Smooth muscle cell (in vitro differentiated cells): ENCODE data around the gene HS2ST1. TPM values are rescaled to one million over a fixed set of nuclear protein-coding genes. Genes with fewer than 3 reads are reported as not detected.

Source experiments
- DNase-seq: peaks from one replicate; lab custom pipeline; 2025; ENCODE audit not compliant: unreplicated experiment; lab: John Stamatoyannopoulos, UW
- H2AFZ ChIP-seq: fragments of 200-600 bp; sonication (generic); 2 replicates; pipeline ENCODE4 v1.6.0; 2016; ENCODE audit warnings: antibody characterized with exemption, low read depth, mild to moderate bottlenecking
- H3F3A ChIP-seq: fragments of 200-600 bp; sonication (generic); 2 replicates; pipeline ENCODE4 v1.6.0; 2017; ENCODE audit warnings: antibody characterized with exemption, low read depth
- H3K27ac ChIP-seq: fragments of 200-600 bp; sonication (generic); 2 replicates; pipeline ENCODE4 v1.5.1; 2016; ENCODE audit warnings: low read depth, mild to moderate bottlenecking
- H3K27me3 ChIP-seq: fragments of 200-600 bp; sonication (generic); 2 replicates; pipeline ENCODE4 v1.6.1; 2016; ENCODE audit warnings: low read depth, mild to moderate bottlenecking
- H3K36me3 ChIP-seq: fragments of 200-600 bp; sonication (generic); 2 replicates; pipeline ENCODE4 v1.5.1; 2016; ENCODE audit warnings: low read depth
- H3K4me1 ChIP-seq: fragments of 200-600 bp; sonication (generic); 2 replicates; pipeline ENCODE4 v1.5.1; 2016; ENCODE audit warnings: low read depth
- H3K4me2 ChIP-seq: fragments of 200-600 bp; sonication (generic); 2 replicates; pipeline ENCODE4 v1.6.0; 2016; ENCODE audit warnings: mild to moderate bottlenecking
- H3K4me3 ChIP-seq: fragments of 200-600 bp; sonication (generic); 2 replicates; pipeline ENCODE4 v1.5.1; 2016; ENCODE audit warnings: mild to moderate bottlenecking
- H3K79me2 ChIP-seq: fragments of 200-600 bp; sonication (generic); 2 replicates; pipeline ENCODE4 v1.6.0; 2016; ENCODE audit warnings: low read depth, mild to moderate bottlenecking
- H3K9ac ChIP-seq: fragments of 200-600 bp; sonication (generic); 2 replicates; pipeline ENCODE4 v1.6.0; 2016; ENCODE audit warnings: low read depth
- H3K9me3 ChIP-seq: fragments of 200-600 bp; sonication (generic); replicated peaks from 2 replicates; pipeline ENCODE4 v1.5.1; 2016; ENCODE audit warnings: low read depth
- H4K20me1 ChIP-seq: fragments of 200-600 bp; sonication (generic); 2 replicates; pipeline ENCODE4 v1.6.0; 2016; ENCODE audit warnings: low read depth
- CTCF ChIP-seq: fragments of 200-600 bp; sonication (generic); IDR thresholded peaks from 2 replicates; pipeline ENCODE4 v1.5.1; 2017; ENCODE audit warnings: borderline replicate concordance, mild to moderate bottlenecking, antibody characterized with exemption; ENCODE audit not compliant: insufficient read depth, poor library complexity, severe bottlenecking
- WGBS: methylation state at CpG from one replicate; pipeline ENCODE4 v1.1.7; 2016; ENCODE audit warnings: low lambda C conversion rate; 5-methylcytosine and 5-hydroxymethylcytosine counted together
- polyA plus RNA-seq: library from polyadenylated mRNA; unstranded; fragments of >200 nt; fragmentation: Nextera tagmentation; extraction: Ambion mirVana; gene quantifications from 2 replicates; pipeline ENCODE4 v1.2.1, GENCODE V29; 2016
- total RNA-seq: library from RNA; depleted of rRNA; stranded (reverse); fragments of >200 nt; gene quantifications from 2 replicates; pipeline ENCODE4 v1.2.3, GENCODE V29; 2014

Gene HS2ST1
- total and polyA plus RNA-seq, 2 experiments from 2014 or later = 14.6 to 35.6 TPM

- no peaks in the 10 kb centered on the region for H3K4me1 ChIP-seq
- no peaks in the 10 kb centered on the region for H3K27me3 ChIP-seq
- H3K36me3 ChIP-seq = no peaks in the 10 kb centered on the region
- WGBS = 100% methylated on average over 1 of the region's 1 CpG
- H3K79me2 ChIP-seq = peaks cover 100% of the 10 kb centered on the region
- no peak overlapping the region for H3K4me2 ChIP-seq
- no peaks in the 10 kb centered on the region for H3F3A ChIP-seq
- H3K27ac ChIP-seq = no peak overlapping the region
- H2AFZ ChIP-seq = no peak overlapping the region
- no peak for DNase-seq
- peaks cover 22% of the 10 kb centered on the region for H4K20me1 ChIP-seq
- no peak overlapping the region for H3K9ac ChIP-seq
- peaks cover 9% of the 10 kb centered on the region for H3K9me3 ChIP-seq
- H3K4me3 ChIP-seq = no peak overlapping the region
- TF ChIP-seq CTCF = no peak
Measured at GRCh38 chr1:86926883-86927282, 12.4 kb downstream of the HS2ST1 start.

GRCh38 chr1:86928819-86929218 lies 14.4 kb downstream of the HS2ST1 start:
- no peak for DNase-seq
- no peak overlapping the region for H2AFZ ChIP-seq
- no peak overlapping the region for H3K27ac ChIP-seq
- no peaks in the 10 kb centered on the region for H3K9me3 ChIP-seq
- no peaks in the 10 kb centered on the region for H3F3A ChIP-seq
- H3K9ac ChIP-seq = no peak overlapping the region
- no peak for TF ChIP-seq CTCF
- peaks cover 96% of the 10 kb centered on the region for H3K79me2 ChIP-seq
- 97% methylated on average over 1 of the region's 1 CpG for WGBS
- H3K36me3 ChIP-seq = no peaks in the 10 kb centered on the region
- H3K27me3 ChIP-seq = no peaks in the 10 kb centered on the region
- H3K4me3 ChIP-seq = no peak overlapping the region
- peaks cover 11% of the 10 kb centered on the region for H3K4me1 ChIP-seq
- peaks cover 24% of the 10 kb centered on the region for H4K20me1 ChIP-seq
- no peak overlapping the region for H3K4me2 ChIP-seq

GRCh38 chr1:86933051-86933450 lies 18.6 kb downstream of the HS2ST1 start:
- no peaks in the 10 kb centered on the region for H3K9me3 ChIP-seq
- no peak for TF ChIP-seq CTCF
- no peak for DNase-seq
- H2AFZ ChIP-seq = peak overlapping the region; percentile 32
- H3K4me3 ChIP-seq = no peak overlapping the region
- no peaks in the 10 kb centered on the region for H3F3A ChIP-seq
- H3K27me3 ChIP-seq = no peaks in the 10 kb centered on the region
- H3K27ac ChIP-seq = peak overlapping the region; percentile 72
- H3K9ac ChIP-seq = no peak overlapping the region
- 87% methylated on average over 3 of the region's 3 CpGs for WGBS
- H3K36me3 ChIP-seq = no peaks in the 10 kb centered on the region
- peak overlapping the region; percentile 76 for H3K4me2 ChIP-seq
- peaks cover 40% of the 10 kb centered on the region for H4K20me1 ChIP-seq
- H3K4me1 ChIP-seq = peaks cover 18% of the 10 kb centered on the region
- H3K79me2 ChIP-seq = peaks cover 89% of the 10 kb centered on the region

- Histone ChIP-seq H3F3A (no peaks in the 10 kb centered on the region), H3K27ac (peak overlapping the region; percentile 72), H3K4me2 (peak overlapping the region; percentile 76), H3K27me3 (no peaks in the 10 kb centered on the region), H3K36me3 (no peaks in the 10 kb centered on the region), H3K4me3 (peak overlapping the region; percentile 12), H3K9me3 (no peaks in the 10 kb centered on the region), H3K79me2 (peaks cover 89% of the 10 kb centered on the region), H3K9ac (peak overlapping the region; percentile 25), H4K20me1 (peaks cover 44% of the 10 kb centered on the region), H3K4me1 (peaks cover 18% of the 10 kb centered on the region), H2AFZ (peak overlapping the region; percentile 32)
- WGBS = 33% methylated on average over 7 of the region's 7 CpGs
- no peak for DNase-seq
- no peak for TF ChIP-seq CTCF
Measured at GRCh38 chr1:86933562-86934377, 19.3 kb downstream of the HS2ST1 start.
